ENCODE measurements around the gene GHRL. TPM values are rescaled to one million over a fixed set of nuclear protein-coding genes. Genes with fewer than 3 reads are reported as not detected.

The GHRL gene
- total and polyA plus RNA-seq, 5 experiments from 2014 or later = 0.22 to 3.2 (median 1.3) TPM; not detected in 1

GRCh38 chr3:10334459-10334858 lies 41.7 kb upstream of the GHRL start:
- POLR2A ChIA-PET = no interaction called here
- no peak for DNase-seq
- no peaks in the 10 kb centered on the region for H3K36me3 Mint-ChIP-seq
- H3K4me1 Mint-ChIP-seq = peaks cover 9 to 18% (median 17%) of the 10 kb centered on the region in 4 donors
- peaks cover under 1 to 4% (median 2%) of the 10 kb centered on the region in 5 donors for H3K27me3 Mint-ChIP-seq
- H3K9me3 Mint-ChIP-seq = no peaks in the 10 kb centered on the region
- no peak for ATAC-seq
- H3K27ac Mint-ChIP-seq = peak overlapping the region in 2 of 10 donors; percentile 27 to 34
- H3K4me3 Mint-ChIP-seq = no peak overlapping the region

GRCh38 chr3:10334042-10334441 lies 41.3 kb upstream of the GHRL start:
- DNase-seq (no peak), ATAC-seq (no peak)
- Mint-ChIP-seq H3K4me3 (no peak overlapping the region), H3K27ac (peak overlapping the region in 1 of 10 donors; percentile 76), H3K4me1 (peaks cover 9 to 18% (median 17%) of the 10 kb centered on the region in 4 donors), H3K27me3 (peaks cover 1 to 8% (median 7%) of the 10 kb centered on the region in 5 donors), H3K36me3 (no peaks in the 10 kb centered on the region), H3K9me3 (no peaks in the 10 kb centered on the region)
- POLR2A ChIA-PET = no interaction called here

GRCh38 chr3:10333349-10333650 lies 40.6 kb upstream of the GHRL start:
- Mint-ChIP-seq H3K27ac (peak overlapping the region in 2 of 10 donors; percentile 27 to 76), H3K9me3 (no peaks in the 10 kb centered on the region), H3K4me3 (no peak overlapping the region), H3K4me1 (peaks cover 9 to 18% (median 17%) of the 10 kb centered on the region in 4 donors), H3K36me3 (no peaks in the 10 kb centered on the region), H3K27me3 (peaks cover 1 to 16% (median 11%) of the 10 kb centered on the region in 5 donors)
- DNase-seq (no peak), ATAC-seq (no peak)
- POLR2A ChIA-PET = no interaction called here

- Mint-ChIP-seq H3K27me3 (peaks cover 3 to 20% (median 11%) of the 10 kb centered on the region in 5 donors), H3K27ac (peak overlapping the region in 2 of 10 donors; percentile 4 to 17), H3K4me1 (peaks cover 7 to 18% (median 17%) of the 10 kb centered on the region in 4 donors), H3K4me3 (no peak overlapping the region), H3K36me3 (no peaks in the 10 kb centered on the region), H3K9me3 (no peaks in the 10 kb centered on the region)
- POLR2A ChIA-PET = no interaction called here
- ATAC-seq = peak in 1 of 2 donors; percentile 35
- DNase-seq = no peak
Measured at GRCh38 chr3:10332481-10333348, 40.0 kb upstream of the GHRL start.

- Mint-ChIP-seq H3K9me3 (no peaks in the 10 kb centered on the region), H3K27me3 (peaks cover 7 to 26% (median 14%) of the 10 kb centered on the region in 5 donors), H3K36me3 (no peaks in the 10 kb centered on the region), H3K4me3 (no peak overlapping the region), H3K27ac (no peak overlapping the region), H3K4me1 (peaks cover 7 to 18% (median 17%) of the 10 kb centered on the region in 4 donors)
- DNase-seq = no peak
- no peak for ATAC-seq
- POLR2A ChIA-PET = no interaction called here
Measured at GRCh38 chr3:10331320-10331719, 38.6 kb upstream of the GHRL start.

GRCh38 chr3:10330319-10330718 lies 37.6 kb upstream of the GHRL start:
- POLR2A ChIA-PET = interaction anchor here (0.6 kb wide), 1 partner anchor 683 kb away, joined by 4 read pairs; no protein-coding TSS in a partner anchor
- Mint-ChIP-seq H3K27ac (no peak overlapping the region), H3K36me3 (no peaks in the 10 kb centered on the region), H3K27me3 (peaks cover 7 to 36% (median 16%) of the 10 kb centered on the region in 5 donors), H3K9me3 (no peaks in the 10 kb centered on the region), H3K4me1 (peaks cover 7 to 18% (median 17%) of the 10 kb centered on the region in 4 donors), H3K4me3 (no peak overlapping the region)
- no peak for ATAC-seq
- no peak for DNase-seq

- H3K9me3 Mint-ChIP-seq = no peaks in the 10 kb centered on the region
- peaks cover 7 to 38% (median 16%) of the 10 kb centered on the region in 5 donors for H3K27me3 Mint-ChIP-seq
- H3K4me1 Mint-ChIP-seq = peaks cover 3 to 18% (median 14%) of the 10 kb centered on the region in 4 donors
Measured at GRCh38 chr3:10329495-10330015, 36.8 kb upstream of the GHRL start.

GRCh38 chr3:10328460-10329071 lies 35.8 kb upstream of the GHRL start:
- Mint-ChIP-seq H3K36me3 (no peaks in the 10 kb centered on the region), H3K27ac (no peak overlapping the region), H3K27me3 (peaks cover 7 to 48% (median 17%) of the 10 kb centered on the region in 5 donors), H3K9me3 (no peaks in the 10 kb centered on the region), H3K4me1 (peaks cover 3 to 17% (median 13%) of the 10 kb centered on the region in 4 donors), H3K4me3 (no peak overlapping the region)
- POLR2A ChIA-PET = no interaction called here
- no peak for DNase-seq
- no peak for ATAC-seq

More at GRCh38 chr3:10329495-10330015, 36.8 kb upstream of the GHRL start:
- Mint-ChIP-seq H3K36me3 (no peaks in the 10 kb centered on the region), H3K4me3 (no peak overlapping the region), H3K27ac (peak overlapping the region in 1 of 10 donors; percentile 85)
- DNase-seq = no peak
- POLR2A ChIA-PET = no interaction called here
- ATAC-seq = no peak

GRCh38 chr3:10327592-10327991 lies 34.8 kb upstream of the GHRL start:
- Mint-ChIP-seq H3K36me3 (no peaks in the 10 kb centered on the region), H3K27ac (no peak overlapping the region), H3K4me1 (peaks cover 0 to 7% (median 4%) of the 10 kb centered on the region in 4 donors), H3K9me3 (no peaks in the 10 kb centered on the region), H3K4me3 (no peak overlapping the region), H3K27me3 (peaks cover 7 to 48% (median 17%) of the 10 kb centered on the region in 5 donors)
- POLR2A ChIA-PET = no interaction called here
- ATAC-seq (no peak), DNase-seq (no peak)

- H3K27me3 Mint-ChIP-seq = peaks cover 2 to 28% (median 5%) of the 10 kb centered on the region in 5 donors
- DNase-seq = peak in 3 of 10 donors; percentile 20 to 27 (median 23)
- H3K27ac Mint-ChIP-seq = peak overlapping the region in 5 of 10 donors; percentile 26 to 98 (median 92)
- no peak for ATAC-seq
- peak overlapping the region in 4 of 10 donors; percentile 30 to 81 (median 32) for H3K4me3 Mint-ChIP-seq
- H3K36me3 Mint-ChIP-seq = peaks cover 0 to 10% (median 0%) of the 10 kb centered on the region in 3 donors
- POLR2A ChIA-PET = no interaction called here
- peaks cover 8 to 34% (median 31%) of the 10 kb centered on the region in 4 donors for H3K4me1 Mint-ChIP-seq
- no peaks in the 10 kb centered on the region for H3K9me3 Mint-ChIP-seq
Measured at GRCh38 chr3:10322352-10322710, 29.6 kb upstream of the GHRL start.

GRCh38 chr3:10321630-10322351 lies 29.0 kb upstream of the GHRL start:
- peaks cover 8 to 34% (median 31%) of the 10 kb centered on the region in 4 donors for H3K4me1 Mint-ChIP-seq
- ATAC-seq (no peak), DNase-seq (no peak)
- no peaks in the 10 kb centered on the region for H3K9me3 Mint-ChIP-seq
- POLR2A ChIA-PET = interaction anchor here (1.1 to 1.8 kb wide), 6 partner anchors 58 to 951 kb away, joined by 3 to 11 read pairs (median 6); partner anchors contain the start of genes ATG7, CRELD1, FANCD2 and JAGN1
- peak overlapping the region; percentile 81 to 94 (median 90) for H3K4me3 Mint-ChIP-seq
- H3K27ac Mint-ChIP-seq = peak overlapping the region in 9 of 10 donors; percentile 29 to 98 (median 96)
- peaks cover 0 to 10% (median 0%) of the 10 kb centered on the region in 3 donors for H3K36me3 Mint-ChIP-seq
- H3K27me3 Mint-ChIP-seq = peaks cover 1 to 27% (median 5%) of the 10 kb centered on the region in 5 donors

GRCh38 chr3:10320320-10320677 lies 27.6 kb upstream of the GHRL start:
- POLR2A ChIA-PET = interaction anchor here (0.8 to 1.8 kb wide), 12 partner anchors 8 to 952 kb away, joined by 3 to 11 read pairs (median 5); partner anchors contain the start of genes ATG7, BRPF1, CRELD1 and FANCD2
- DNase-seq = no peak
- Mint-ChIP-seq H3K36me3 (peaks cover 0 to 12% (median 0%) of the 10 kb centered on the region in 3 donors), H3K27ac (peak overlapping the region; percentile 82 to 98 (median 96)), H3K4me1 (peaks cover 8 to 34% (median 31%) of the 10 kb centered on the region in 4 donors), H3K4me3 (peak overlapping the region; percentile 81 to 94 (median 90)), H3K27me3 (peaks cover 0 to 12% (median 2%) of the 10 kb centered on the region in 5 donors), H3K9me3 (no peaks in the 10 kb centered on the region)
- no peak for ATAC-seq
